ENCODE measurements around the gene FKBP1C.
"Not testable (repeated sequence)": the region's sequence is repeated elsewhere in the genome, so short reads cannot be mapped to it uniquely, and the experiment has no call there.

FKBP1C gene

GRCh38 chr6:63211343-63211742, at the start of gene FKBP1C:
Gene FKBP1C, plus strand, starts transcription at chr6:63211469.
- DNase-seq, result not testable (repeated sequence)

GRCh38 chr6:63164047-63164803, 47.0 kb upstream of the FKBP1C start:
- DNase-seq, result not testable (repeated sequence)

GRCh38 chr6:63174173-63174572, 37.1 kb upstream of the FKBP1C start:
- no peak for DNase-seq

- no peak for DNase-seq
Observed at GRCh38 chr6:63176181-63176580, 35.1 kb upstream of the FKBP1C start.

- no peak for DNase-seq
Observed at GRCh38 chr6:63180367-63180766, 30.9 kb upstream of the FKBP1C start.

GRCh38 chr6:63186970-63187369, 24.3 kb upstream of the FKBP1C start:
- no peak for DNase-seq

GRCh38 chr6:63188828-63189227, 22.4 kb upstream of the FKBP1C start:
- DNase-seq, result no peak

- no peak for DNase-seq
Observed at GRCh38 chr6:63193324-63193723, 17.9 kb upstream of the FKBP1C start.

- no peak for DNase-seq
Observed at GRCh38 chr6:63197741-63198140, 13.5 kb upstream of the FKBP1C start.

- no peak for DNase-seq
Observed at GRCh38 chr6:63213325-63213724, 2.1 kb downstream of the FKBP1C start.

GRCh38 chr6:63214816-63215215, 3.5 kb downstream of the FKBP1C start:
- no peak for DNase-seq

- DNase-seq, result no peak
Observed at GRCh38 chr6:63224179-63224578, 12.9 kb downstream of the FKBP1C start.

- DNase-seq, result not testable (repeated sequence)
Observed at GRCh38 chr6:63225987-63226386, 14.7 kb downstream of the FKBP1C start.

- DNase-seq, result not testable (repeated sequence)
Observed at GRCh38 chr6:63227928-63228894, 16.9 kb downstream of the FKBP1C start.

- DNase-seq, result not testable (repeated sequence)
Observed at GRCh38 chr6:63230027-63230426, 18.8 kb downstream of the FKBP1C start.

- not testable (repeated sequence) for DNase-seq
Observed at GRCh38 chr6:63230511-63230910, 19.2 kb downstream of the FKBP1C start.

GRCh38 chr6:63236398-63236817, 25.1 kb downstream of the FKBP1C start:
- no peak for DNase-seq

GRCh38 chr6:63245420-63245819, 34.2 kb downstream of the FKBP1C start:
- DNase-seq, result no peak

GRCh38 chr6:63245909-63246308, 34.6 kb downstream of the FKBP1C start:
- peak in 1 of 2 experiments; percentile 38 for DNase-seq

- no peak for DNase-seq
Observed at GRCh38 chr6:63246581-63246980, 35.3 kb downstream of the FKBP1C start.

- DNase-seq, result no peak
Observed at GRCh38 chr6:63249875-63250482, 38.7 kb downstream of the FKBP1C start.

- no peak for DNase-seq
Observed at GRCh38 chr6:63259153-63259552, 47.9 kb downstream of the FKBP1C start.

GRCh38 chr6:63261820-63262219, 50.6 kb downstream of the FKBP1C start:
- no peak for DNase-seq

Measured in NCI-H524 (cell line).